HG02623 (cell line): ENCODE data around the gene SPATA17.

Source experiments
- ATAC-seq: cut with Tn5 transposase; IDR thresholded peaks from one replicate; pipeline ENCODE4 v1.9.1; 2021; ENCODE audit warnings: moderate library complexity; ENCODE audit not compliant: unreplicated experiment

SPATA17 gene

GRCh38 chr1:217846733-217847132 is 215.6 kb downstream of the SPATA17 start:
- no peak for ATAC-seq

- no peak for ATAC-seq
Observed at GRCh38 chr1:217847643-217848042, 216.5 kb downstream of the SPATA17 start.

DNA sequence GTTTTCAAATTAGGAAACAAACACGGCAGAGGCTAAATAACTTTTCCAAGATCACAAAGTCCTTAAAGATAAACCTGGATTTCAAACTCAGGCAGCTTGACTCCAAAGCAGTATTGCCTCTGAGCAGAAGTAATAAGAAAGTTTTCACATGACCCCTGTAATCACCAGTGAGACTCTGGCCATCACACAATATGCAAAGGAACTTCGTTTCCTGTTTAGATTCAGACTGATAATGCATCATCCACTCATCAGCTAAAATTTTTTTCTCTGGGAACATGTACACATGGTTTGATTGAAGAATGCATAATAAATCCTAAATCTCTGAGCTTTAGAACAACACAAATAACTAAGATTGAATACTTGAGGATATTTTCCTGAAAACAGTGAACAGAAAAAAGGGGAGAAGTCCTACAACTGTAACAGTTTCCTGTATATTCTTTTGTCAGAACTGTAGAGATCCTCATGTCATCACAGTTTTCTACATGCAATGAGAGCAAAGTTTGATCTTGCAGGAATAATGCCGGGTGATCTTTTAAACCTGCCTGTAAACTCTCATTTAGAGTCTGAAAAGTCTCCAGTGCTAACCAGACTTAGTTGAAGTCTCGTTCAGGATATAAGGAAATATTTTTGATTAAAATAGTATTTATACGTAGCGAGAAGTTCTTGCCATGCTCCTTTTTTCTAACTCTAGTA is 225.3 kb downstream of the SPATA17 start:
- no peak for ATAC-seq

DNA sequence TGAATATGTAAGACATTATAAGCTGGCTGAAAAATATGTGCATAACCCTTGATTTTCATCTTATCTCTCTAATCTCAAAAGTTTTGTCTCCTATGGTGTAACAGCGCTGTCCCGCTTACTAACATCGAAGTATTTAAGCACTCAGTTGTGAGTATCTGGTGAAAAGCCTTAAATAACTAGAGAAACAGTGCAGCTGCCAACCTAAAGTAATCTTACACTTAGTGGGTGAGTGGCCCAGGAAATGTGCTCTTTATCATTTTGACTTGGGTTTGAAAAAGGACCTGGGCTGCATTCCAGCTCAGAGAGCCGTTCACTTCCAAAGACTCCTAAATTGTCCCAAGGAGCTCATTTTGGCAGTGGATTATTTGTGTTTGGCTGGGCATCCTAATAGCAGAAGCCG is 225.9 kb downstream of the SPATA17 start:
- no peak for ATAC-seq

- no peak for ATAC-seq
Observed at GRCh38 chr1:217861658-217862057, 230.5 kb downstream of the SPATA17 start.

- ATAC-seq, result no peak
Observed at GRCh38 chr1:217867446-217867995, 236.4 kb downstream of the SPATA17 start.

- ATAC-seq, result no peak
Observed at GRCh38 chr1:217871955-217872354, 240.8 kb downstream of the SPATA17 start.

- ATAC-seq, result no peak
Observed at GRCh38 chr1:217875229-217875628, 244.1 kb downstream of the SPATA17 start.

GRCh38 chr1:217876401-217876800 is 245.3 kb downstream of the SPATA17 start:
- ATAC-seq, result no peak

- ATAC-seq, result no peak
Observed at GRCh38 chr1:217876896-217877295, 245.8 kb downstream of the SPATA17 start.

GRCh38 chr1:217881131-217881543 is 250.0 kb downstream of the SPATA17 start:
- no peak for ATAC-seq

DNA sequence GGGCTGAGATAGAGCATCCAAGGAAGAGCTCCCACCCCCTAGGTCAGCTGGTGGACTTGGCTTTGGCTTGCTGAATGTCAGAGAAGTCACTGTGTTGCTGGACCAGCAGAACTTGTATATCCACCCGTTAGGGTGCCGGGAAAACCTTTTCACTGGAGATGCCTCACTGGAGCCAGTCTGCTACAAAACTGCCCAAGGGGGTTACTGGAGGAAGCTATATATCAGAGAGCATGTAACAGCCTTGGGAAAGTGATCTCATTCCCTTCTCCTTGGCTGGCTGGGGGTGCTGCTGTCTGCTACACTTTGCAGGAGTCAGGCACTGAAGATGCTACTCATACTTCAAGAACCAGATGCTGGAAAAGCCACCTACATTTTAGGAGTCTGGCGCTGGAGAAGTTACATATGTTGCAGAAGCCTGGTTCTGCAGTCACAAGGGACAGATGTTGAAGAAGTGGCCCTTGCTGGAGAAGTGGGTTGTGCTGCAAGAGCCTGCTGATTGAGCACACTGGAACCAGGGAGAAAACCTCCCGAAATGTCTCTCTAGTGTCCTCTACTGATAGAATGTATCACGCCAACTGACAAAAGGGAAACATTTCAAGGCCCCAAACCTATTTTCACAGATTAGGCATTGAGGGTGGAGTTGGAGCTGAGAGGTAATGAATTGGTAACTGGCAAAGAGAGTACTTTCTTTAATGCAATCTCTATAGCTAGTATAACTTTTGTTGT is 250.6 kb downstream of the SPATA17 start:
- ATAC-seq, result no peak

GRCh38 chr1:217885181-217885580 is 254.0 kb downstream of the SPATA17 start:
- ATAC-seq, result no peak

- no peak for ATAC-seq
Observed at GRCh38 chr1:217888328-217888727, 257.2 kb downstream of the SPATA17 start.

GRCh38 chr1:217889401-217889800 is 258.3 kb downstream of the SPATA17 start:
- no peak for ATAC-seq

DNA sequence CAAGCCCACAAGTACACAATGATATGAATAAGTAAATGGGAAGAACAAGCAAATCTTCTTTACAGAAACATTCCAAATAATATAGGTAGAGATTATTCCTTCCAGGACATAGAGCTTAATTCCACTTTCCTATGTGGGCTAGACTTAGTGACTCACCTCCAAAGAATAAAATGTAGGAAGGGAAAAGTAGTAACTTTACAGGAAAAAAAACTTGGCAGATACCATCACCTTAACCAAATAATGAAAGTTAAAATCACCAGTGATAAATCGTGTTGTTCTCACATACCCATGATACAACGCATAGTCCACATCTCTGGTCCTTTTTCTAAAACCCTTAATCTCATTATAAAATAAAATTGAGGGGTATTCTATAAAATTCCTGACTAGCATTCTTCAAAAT is 260.8 kb downstream of the SPATA17 start:
- ATAC-seq, result no peak

DNA sequence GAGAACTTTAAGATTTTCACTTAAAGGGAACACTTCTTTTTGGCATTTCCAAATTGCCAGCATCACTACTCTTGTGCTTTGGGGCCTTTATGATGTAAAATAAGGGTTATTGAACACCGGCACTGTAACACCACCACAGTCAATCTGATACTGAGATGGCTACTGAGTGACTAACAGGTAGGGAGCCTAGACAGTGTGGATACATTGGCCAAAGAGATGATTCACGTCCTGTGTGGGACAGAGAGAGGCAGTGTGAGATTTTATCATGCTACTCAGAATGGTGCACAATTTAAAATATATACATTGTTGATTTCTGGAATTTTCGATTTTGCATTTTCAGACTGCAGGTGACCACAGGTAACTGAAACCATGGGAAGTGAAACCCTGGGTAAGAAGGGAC is 261.6 kb downstream of the SPATA17 start:
- no peak for ATAC-seq

GRCh38 chr1:217895841-217896240 is 264.7 kb downstream of the SPATA17 start:
- ATAC-seq, result no peak

DNA sequence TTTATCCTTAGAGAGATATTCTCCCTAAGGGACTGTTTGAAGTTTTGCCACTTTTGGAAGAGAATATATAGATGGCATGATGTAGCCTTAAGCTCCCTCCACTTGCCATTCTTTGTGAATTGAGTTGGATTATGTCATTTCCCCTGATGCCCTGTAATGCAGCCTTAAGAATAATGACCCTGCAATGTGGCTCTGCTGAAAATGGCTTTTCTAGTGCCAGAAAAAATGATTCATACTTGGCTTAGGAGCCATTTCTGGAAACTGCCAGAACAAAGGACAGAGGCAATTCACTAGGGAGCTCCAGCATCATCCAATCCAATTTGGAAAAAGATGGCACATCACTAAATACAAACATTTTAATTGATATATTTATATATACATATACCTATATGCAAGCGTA is 265.3 kb downstream of the SPATA17 start:
- ATAC-seq, result no peak

- ATAC-seq, result no peak
Observed at GRCh38 chr1:217897100-217897499, 266.0 kb downstream of the SPATA17 start.

DNA sequence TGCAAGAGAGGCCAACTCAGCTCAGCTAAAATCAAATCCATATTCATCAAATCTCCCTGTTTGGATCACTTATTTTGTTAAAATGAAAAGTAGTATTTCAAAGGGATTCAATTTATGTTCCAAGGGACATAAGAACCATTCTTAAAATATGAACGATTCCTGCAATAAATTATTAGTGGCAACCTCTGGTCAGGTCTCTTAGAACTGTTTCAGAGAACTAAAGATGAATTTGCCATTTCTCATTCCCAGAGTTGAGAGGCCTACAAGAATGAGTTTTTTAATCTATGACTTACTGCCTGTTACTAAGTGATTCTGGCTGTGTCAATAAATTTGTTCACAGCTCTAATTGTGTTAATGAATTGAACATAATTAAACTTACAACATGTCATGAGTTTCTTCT is 268.5 kb downstream of the SPATA17 start:
- ATAC-seq, result no peak

DNA sequence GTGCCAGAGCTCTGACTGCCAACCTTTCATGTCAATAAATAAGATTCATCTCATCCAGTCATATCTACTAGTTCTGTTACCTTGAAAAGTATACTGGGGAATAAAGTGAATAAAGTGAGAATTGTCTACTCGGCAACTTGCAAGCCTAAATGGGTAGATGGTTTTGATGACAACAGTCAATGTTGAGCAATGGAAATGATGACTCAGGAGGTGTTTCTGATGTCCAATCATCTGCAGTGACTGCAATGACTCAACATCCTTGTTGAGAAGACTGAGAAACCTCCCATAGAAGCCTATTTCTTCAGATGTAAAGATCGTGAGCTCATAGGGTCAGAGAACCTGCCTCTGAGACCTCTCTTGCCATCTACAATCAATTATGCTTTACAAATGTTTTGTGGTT is 276.4 kb downstream of the SPATA17 start:
- ATAC-seq, result no peak
